Activated CD8-positive, alpha-beta T cell treated with anti-CD3 and anti-CD28 coated beads for 36 hours (primary cell): Measurements from ENCODE around the gene TCN1. TPM values are rescaled to one million over a fixed set of nuclear protein-coding genes. Genes with fewer than 3 reads are reported as not detected.

Experiments
- ATAC-seq: fragments of 200-7000 bp; cut with Tn5 transposase; one replicate; pipeline ENCODE4 v1.10.0; 2021; ENCODE audit warnings: mild to moderate bottlenecking, moderate library complexity
- CTCF ChIA-PET: fragments of 350-600 bp; sonication (Branson Sonifier 250); formaldehyde crosslinking; loops from one replicate; lab custom pipeline; 2021; ENCODE audit warnings: antibody characterized with exemption; lab: Charles Lee
- POLR2A ChIA-PET: fragments of 350-600 bp; sonication (Branson Sonifier 250); formaldehyde crosslinking; loops from one replicate; lab custom pipeline; 2021; ENCODE audit warnings: antibody characterized with exemption; lab: Charles Lee
- DNase-seq: peaks from one replicate; pipeline ENCODE4 v3.0.0-alpha.2; 2020
- H3K27ac Mint-ChIP-seq: one replicate; pipeline ENCODE4 v1.8.0; 2021; ENCODE audit warnings: mild to moderate bottlenecking, mixed read lengths
- H3K27me3 Mint-ChIP-seq: one replicate; pipeline ENCODE4 v1.8.0; 2021; ENCODE audit warnings: mixed read lengths
- H3K36me3 Mint-ChIP-seq: one replicate; pipeline ENCODE4 v1.8.0; 2021; ENCODE audit warnings: low read depth, mixed read lengths
- H3K4me1 Mint-ChIP-seq: one replicate; pipeline ENCODE4 v1.8.0; 2021; ENCODE audit warnings: low read depth, mixed read lengths
- H3K4me3 Mint-ChIP-seq: one replicate; pipeline ENCODE4 v1.8.0; 2021; ENCODE audit warnings: mild to moderate bottlenecking, moderate library complexity, mixed read lengths
- H3K9me3 Mint-ChIP-seq: one replicate; pipeline ENCODE4 v1.8.0; 2021; ENCODE audit warnings: mixed read lengths
- intact Hi-C: fragments of 100-400 bp; cut with micrococcal nuclease; formaldehyde crosslinking; loops from one replicate; pipeline ENCODE4 v1.10.0; 2022
- total RNA-seq, 2 experiments: library from RNA; stranded (reverse); gene quantifications; one replicate each; pipeline ENCODE4 v1.2.3, GENCODE V29; 2021
- TF ChIP-seq, protein P1 (sequence below): fragments of 200-600 bp; IDR thresholded peaks from one replicate; pipeline ENCODE4 v1.8.0; 2022; ENCODE audit warnings: antibody characterized with exemption, mild to moderate bottlenecking

The TCN1 gene
- total RNA-seq, 2 experiments from 2014 or later = not detected

DNA sequence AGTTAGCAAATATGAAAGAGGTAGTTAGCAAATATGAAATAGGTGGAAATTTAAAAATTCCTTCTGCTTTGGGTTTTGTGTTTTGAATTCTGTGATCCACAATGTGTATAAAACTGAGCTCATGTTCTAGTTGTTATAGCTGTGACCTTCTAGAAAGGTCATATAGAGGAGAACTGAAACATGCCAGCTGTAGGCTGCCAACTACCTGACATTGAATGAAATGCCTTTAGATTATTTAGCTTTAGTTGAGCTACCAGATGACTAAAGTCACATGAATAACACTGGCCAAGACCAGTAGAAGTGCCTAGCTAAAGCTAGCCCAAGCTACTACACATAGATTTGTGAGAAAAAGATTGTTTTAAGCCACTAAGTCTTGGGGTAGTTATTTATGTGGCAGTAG lies 5.8 kb upstream of the TCN1 start:
- no peak for ATAC-seq
- TF ChIP-seq, protein P1, sequence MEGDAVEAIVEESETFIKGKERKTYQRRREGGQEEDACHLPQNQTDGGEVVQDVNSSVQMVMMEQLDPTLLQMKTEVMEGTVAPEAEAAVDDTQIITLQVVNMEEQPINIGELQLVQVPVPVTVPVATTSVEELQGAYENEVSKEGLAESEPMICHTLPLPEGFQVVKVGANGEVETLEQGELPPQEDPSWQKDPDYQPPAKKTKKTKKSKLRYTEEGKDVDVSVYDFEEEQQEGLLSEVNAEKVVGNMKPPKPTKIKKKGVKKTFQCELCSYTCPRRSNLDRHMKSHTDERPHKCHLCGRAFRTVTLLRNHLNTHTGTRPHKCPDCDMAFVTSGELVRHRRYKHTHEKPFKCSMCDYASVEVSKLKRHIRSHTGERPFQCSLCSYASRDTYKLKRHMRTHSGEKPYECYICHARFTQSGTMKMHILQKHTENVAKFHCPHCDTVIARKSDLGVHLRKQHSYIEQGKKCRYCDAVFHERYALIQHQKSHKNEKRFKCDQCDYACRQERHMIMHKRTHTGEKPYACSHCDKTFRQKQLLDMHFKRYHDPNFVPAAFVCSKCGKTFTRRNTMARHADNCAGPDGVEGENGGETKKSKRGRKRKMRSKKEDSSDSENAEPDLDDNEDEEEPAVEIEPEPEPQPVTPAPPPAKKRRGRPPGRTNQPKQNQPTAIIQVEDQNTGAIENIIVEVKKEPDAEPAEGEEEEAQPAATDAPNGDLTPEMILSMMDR = no peak
- ChIA-PET POLR2A (no interaction called here), CTCF (no interaction called here)
- H3K27ac Mint-ChIP-seq = no peak overlapping the region
- H3K4me3 Mint-ChIP-seq = no peak overlapping the region
- H3K9me3 Mint-ChIP-seq = peaks cover 7% of the 10 kb centered on the region
- no peak for DNase-seq
- no peaks in the 10 kb centered on the region for H3K4me1 Mint-ChIP-seq
- intact Hi-C loops = no loop called here
- H3K27me3 Mint-ChIP-seq = peaks cover 6% of the 10 kb centered on the region
- no peaks in the 10 kb centered on the region for H3K36me3 Mint-ChIP-seq

DNA sequence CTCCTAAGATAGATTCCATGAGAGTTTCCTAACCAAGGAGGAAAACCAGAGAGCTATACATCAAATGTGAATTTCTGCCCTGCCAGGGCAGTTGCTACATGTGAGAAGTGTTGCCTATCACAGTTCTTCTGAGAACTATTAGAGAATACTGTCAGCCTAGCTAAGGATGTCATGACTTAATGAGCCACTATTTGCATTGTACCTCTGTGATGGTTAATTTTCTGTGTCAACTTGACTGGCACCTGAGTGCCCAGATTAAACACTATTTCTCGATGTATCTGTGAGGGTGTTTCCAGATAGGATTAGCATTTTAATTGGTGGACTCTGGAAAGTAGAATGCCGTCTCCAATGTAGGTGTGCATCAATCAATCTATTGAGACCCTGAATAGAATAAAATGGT lies 1.7 kb upstream of the TCN1 start:
- peaks cover 8% of the 10 kb centered on the region for H3K9me3 Mint-ChIP-seq
- H3K27me3 Mint-ChIP-seq = peaks cover 19% of the 10 kb centered on the region
- no peaks in the 10 kb centered on the region for H3K36me3 Mint-ChIP-seq
- TF ChIP-seq, protein P1 = no peak
- H3K27ac Mint-ChIP-seq = no peak overlapping the region
- DNase-seq (no peak), ATAC-seq (no peak)
- POLR2A ChIA-PET = no interaction called here
- intact Hi-C loops = no loop called here
- CTCF ChIA-PET = no interaction called here
- H3K4me3 Mint-ChIP-seq = no peak overlapping the region
- no peaks in the 10 kb centered on the region for H3K4me1 Mint-ChIP-seq

DNA sequence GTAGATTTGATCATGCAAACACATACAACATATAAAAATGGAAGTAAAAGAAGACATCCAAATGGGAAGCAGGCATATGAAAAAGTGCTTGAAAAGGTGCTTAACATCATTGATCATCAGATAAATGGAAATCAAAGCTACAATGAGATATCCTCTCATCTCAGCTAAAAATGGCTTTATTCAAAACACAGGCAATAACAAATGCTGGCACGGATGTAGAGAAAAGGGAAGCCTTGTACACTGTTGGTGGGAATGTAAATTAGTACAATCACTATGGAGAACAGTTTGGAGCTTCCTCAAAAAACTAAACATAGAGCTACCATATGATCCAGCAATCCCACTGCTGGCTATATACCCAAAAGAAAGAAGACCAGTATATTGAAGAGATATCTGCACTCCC lies 549 bp upstream of the TCN1 start:
- Mint-ChIP-seq H3K27me3 (peaks cover 18% of the 10 kb centered on the region), H3K27ac (no peak overlapping the region), H3K9me3 (peaks cover 8% of the 10 kb centered on the region), H3K36me3 (no peaks in the 10 kb centered on the region), H3K4me3 (no peak overlapping the region), H3K4me1 (no peaks in the 10 kb centered on the region)
- TF ChIP-seq, protein P1 = no peak
- ChIA-PET POLR2A (no interaction called here), CTCF (no interaction called here)
- intact Hi-C loops = no loop called here
- ATAC-seq (no peak), DNase-seq (no peak)

DNA sequence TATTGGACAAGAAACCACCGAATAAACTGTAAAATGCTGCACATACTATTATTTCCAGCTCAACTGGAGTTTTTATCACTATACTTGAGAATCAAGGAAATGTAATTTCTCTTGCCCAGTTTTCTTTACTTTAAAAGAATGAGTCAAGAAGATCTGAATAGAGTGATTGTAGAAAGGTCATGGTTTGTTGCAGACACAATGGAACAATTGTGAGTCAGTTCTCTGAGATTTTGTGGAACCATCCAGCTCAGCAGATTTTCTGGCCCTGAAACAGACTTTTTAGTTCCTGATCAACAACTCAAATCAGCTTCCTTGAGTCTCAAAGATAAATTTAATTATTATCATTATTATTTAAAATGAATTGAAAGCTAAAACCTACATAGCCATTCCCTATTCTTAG lies 1.3 kb downstream of the TCN1 start:
- CTCF ChIA-PET = no interaction called here
- DNase-seq (no peak), ATAC-seq (peak; percentile 61)
- Mint-ChIP-seq H3K4me1 (no peaks in the 10 kb centered on the region), H3K27me3 (peaks cover 16% of the 10 kb centered on the region), H3K9me3 (peaks cover 4% of the 10 kb centered on the region), H3K27ac (no peak overlapping the region), H3K36me3 (no peaks in the 10 kb centered on the region), H3K4me3 (no peak overlapping the region)
- TF ChIP-seq, protein P1 = no peak
- intact Hi-C loops = no loop called here
- POLR2A ChIA-PET = no interaction called here

DNA sequence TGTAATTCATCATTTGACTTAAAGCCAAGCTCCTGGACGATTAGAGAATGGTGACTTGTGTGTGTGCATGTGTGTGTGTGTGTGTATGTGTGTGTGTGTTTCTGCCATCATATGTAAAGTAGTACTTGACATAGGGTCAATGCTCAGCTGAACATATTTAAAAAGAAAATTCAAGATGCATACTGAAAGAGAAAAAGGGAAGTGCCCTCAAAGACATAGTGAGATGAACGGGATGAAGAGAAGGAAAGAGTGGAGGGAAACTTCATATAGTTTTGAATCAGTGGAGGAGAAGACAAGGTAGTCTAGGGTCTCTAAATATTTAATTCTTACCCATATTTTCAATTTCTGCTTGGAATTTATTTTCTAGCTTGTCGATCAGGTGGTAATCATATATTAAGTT lies 4.0 kb downstream of the TCN1 start:
- ATAC-seq (no peak), DNase-seq (no peak)
- TF ChIP-seq, protein P1 = no peak
- CTCF ChIA-PET = interaction anchor here (1.0 kb wide), 1 partner anchor 110 kb away, joined by 3 read pairs; no protein-coding TSS in a partner anchor
- intact Hi-C loops = no loop called here
- H3K9me3 Mint-ChIP-seq = peaks cover 3% of the 10 kb centered on the region
- H3K27me3 Mint-ChIP-seq = peaks cover 18% of the 10 kb centered on the region
- peaks cover 14% of the 10 kb centered on the region for H3K4me1 Mint-ChIP-seq
- H3K36me3 Mint-ChIP-seq = no peaks in the 10 kb centered on the region
- no peak overlapping the region for H3K4me3 Mint-ChIP-seq
- no peak overlapping the region for H3K27ac Mint-ChIP-seq
- POLR2A ChIA-PET = no interaction called here
